AG10803 (cell line): ENCODE results near the gene XRCC1.

Source experiments
- DNase-seq: peaks from one replicate; pipeline ENCODE4 v3.0.0; 2010; ENCODE audit warnings: low read depth
- H3K4me3 ChIP-seq: 2 replicates; pipeline ENCODE4 v1.5.1; 2011; ENCODE audit warnings: mild to moderate bottlenecking, low read length, control low read depth
- CTCF ChIP-seq: conservative IDR thresholded peaks from 2 replicates; pipeline ENCODE4 v1.5.1; 2011; ENCODE audit warnings: mild to moderate bottlenecking, low read length, control low read depth, inconsistent platforms

XRCC1 gene

GRCh38 chr19:43598445-43599240 lies 23.3 kb upstream of the XRCC1 start:
- TF ChIP-seq CTCF, result no peak
- DNase-seq, result no peak
- H3K4me3 ChIP-seq, result no peak overlapping the region

GRCh38 chr19:43597876-43598275 lies 22.5 kb upstream of the XRCC1 start:
- TF ChIP-seq CTCF, result no peak
- no peak for DNase-seq
- peak overlapping the region; percentile 92 for H3K4me3 ChIP-seq

- TF ChIP-seq CTCF, result no peak
- H3K4me3 ChIP-seq, result peak overlapping the region; percentile 92
- no peak for DNase-seq
Measured at GRCh38 chr19:43596842-43597461, 21.6 kb upstream of the XRCC1 start.

GRCh38 chr19:43595999-43596841 lies 20.9 kb upstream of the XRCC1 start, which contains the start of the genes IRGQ and ZNF576:
IRGQ (minus strand) TSS chr19:43596134; CDS start chr19:43595338, 796 bp downstream.
ZNF576 (plus strand) TSS chr19:43596595; CDS start chr19:43597109, 514 bp downstream.
- DNase-seq, result peak; percentile 98
- TF ChIP-seq CTCF, result 0 out of 2 replicates have a peak, but pooled peaks have one; percentile 12
- H3K4me3 ChIP-seq, result peak within 1 kb of the TSS; percentile 92

GRCh38 chr19:43595605-43595998 lies 20.3 kb upstream of the XRCC1 start:
- DNase-seq, result no peak
- no peak for TF ChIP-seq CTCF
- H3K4me3 ChIP-seq, result peak overlapping the region; percentile 80

GRCh38 chr19:43594710-43595604 lies 19.6 kb upstream of the XRCC1 start:
- peak; percentile 79 for TF ChIP-seq CTCF
- peak; percentile 51 for DNase-seq
- H3K4me3 ChIP-seq, result peak overlapping the region; percentile 80
